T-helper 1 cell (primary cell): ENCODE results near the gene PAQR4.

Source experiments
- DNase-seq, 5 donors: peaks; one replicate each; pipeline ENCODE4 v3.0.0-alpha.2; 2012 to 2020

PAQR4 gene

DNA sequence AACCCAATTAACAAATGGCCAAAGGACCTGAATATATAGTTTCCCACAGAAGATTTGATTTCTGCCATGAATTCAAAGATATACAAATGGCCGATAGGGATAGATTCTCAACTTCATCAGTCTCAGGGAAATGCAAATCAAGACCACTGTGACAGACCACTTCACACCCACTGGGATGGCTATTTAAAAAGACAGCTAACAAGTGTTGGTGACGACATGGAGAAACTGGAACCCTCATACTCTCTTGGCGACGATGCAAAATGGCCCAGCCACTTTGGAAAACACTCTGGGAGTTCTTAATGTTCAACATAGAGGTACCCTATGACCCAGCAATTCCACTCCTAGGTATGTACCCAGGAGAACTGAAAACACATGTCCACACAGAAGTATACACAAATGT lies 22.5 kb upstream of the PAQR4 start:
- no peak for DNase-seq

- no peak for DNase-seq
Measured at GRCh38 chr16:2948807-2949704, 20.1 kb upstream of the PAQR4 start.

GRCh38 chr16:2949705-2950352 lies 19.3 kb upstream of the PAQR4 start:
- DNase-seq = no peak

GRCh38 chr16:2950353-2950724 lies 18.8 kb upstream of the PAQR4 start:
- no peak for DNase-seq

- DNase-seq = no peak
Measured at GRCh38 chr16:2950773-2951172, 18.4 kb upstream of the PAQR4 start.

DNA sequence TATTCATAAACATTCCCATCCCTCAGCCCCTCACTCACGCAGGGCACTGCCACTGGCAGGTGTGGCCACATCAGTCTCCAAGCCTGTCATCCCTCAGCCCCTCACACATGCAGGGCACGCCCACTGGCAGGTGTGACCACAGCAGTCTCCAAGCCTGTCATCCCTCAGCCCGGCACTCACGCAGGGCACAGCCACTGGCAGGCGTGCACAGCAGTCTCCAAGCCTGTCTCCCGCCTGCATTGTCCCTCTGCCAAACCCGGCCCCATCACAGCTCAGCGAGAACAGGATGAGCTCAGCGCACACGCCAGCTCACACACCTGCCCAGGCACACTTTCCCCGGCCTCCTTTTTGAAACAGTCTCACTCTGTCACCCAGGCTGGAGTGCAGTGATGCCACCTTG lies 16.5 kb upstream of the PAQR4 start:
- DNase-seq = no peak

GRCh38 chr16:2953706-2954627 lies 15.2 kb upstream of the PAQR4 start:
- no peak for DNase-seq

DNA sequence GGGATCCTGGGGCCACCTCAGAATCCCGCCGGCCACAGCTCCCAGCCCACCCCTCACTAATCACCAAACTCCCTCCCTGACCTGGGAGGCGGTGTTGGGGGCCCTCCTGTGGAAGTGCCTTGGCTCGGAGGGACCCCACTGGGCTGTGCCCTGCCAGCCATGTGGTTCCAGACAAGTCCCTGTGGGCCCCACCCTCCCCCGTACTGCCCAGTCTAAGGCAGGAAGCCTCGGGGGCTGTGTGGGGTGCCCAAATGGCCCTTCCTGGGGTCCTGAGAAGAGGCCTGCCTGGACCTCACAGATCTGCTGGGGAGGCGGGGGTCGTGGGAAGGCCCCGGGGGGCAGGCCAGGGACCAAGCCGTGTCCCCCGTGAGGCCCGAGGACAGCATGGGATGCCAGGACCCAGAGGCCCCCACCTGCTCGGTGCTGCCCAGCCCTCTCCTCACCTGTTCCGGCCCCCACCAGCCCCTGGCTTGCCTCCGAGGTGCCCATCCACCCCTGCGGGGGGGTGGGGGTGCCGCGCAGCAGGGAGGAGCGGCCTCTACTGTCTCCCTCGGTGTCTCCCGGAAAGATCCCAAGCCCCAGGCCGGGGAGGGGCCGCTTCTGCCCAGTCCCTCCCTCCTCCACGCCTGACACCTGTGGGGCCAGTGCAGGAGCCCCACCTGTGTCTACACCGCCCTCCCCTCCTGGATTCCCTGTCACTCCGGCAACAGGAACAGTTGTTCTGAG lies 14.3 kb upstream of the PAQR4 start:
- DNase-seq = no peak

DNA sequence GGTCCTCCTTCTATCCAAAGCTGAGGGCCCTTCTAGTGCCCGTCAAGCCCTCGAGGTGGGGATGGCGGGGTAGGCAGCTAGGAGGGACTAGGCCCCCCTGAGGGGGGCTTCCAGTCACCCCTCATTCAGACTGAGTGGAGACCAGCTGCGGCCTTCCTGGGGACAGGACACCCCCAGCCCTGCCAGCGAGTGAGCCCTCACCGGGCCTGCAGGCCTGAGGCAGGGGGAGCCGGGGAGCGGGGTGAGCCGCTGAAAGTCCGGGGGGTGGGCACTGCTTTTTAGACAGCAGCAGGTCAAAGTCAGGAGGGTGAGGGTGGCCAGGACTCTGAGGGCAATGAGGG lies 13.7 kb upstream of the PAQR4 start:
- no peak for DNase-seq

DNA sequence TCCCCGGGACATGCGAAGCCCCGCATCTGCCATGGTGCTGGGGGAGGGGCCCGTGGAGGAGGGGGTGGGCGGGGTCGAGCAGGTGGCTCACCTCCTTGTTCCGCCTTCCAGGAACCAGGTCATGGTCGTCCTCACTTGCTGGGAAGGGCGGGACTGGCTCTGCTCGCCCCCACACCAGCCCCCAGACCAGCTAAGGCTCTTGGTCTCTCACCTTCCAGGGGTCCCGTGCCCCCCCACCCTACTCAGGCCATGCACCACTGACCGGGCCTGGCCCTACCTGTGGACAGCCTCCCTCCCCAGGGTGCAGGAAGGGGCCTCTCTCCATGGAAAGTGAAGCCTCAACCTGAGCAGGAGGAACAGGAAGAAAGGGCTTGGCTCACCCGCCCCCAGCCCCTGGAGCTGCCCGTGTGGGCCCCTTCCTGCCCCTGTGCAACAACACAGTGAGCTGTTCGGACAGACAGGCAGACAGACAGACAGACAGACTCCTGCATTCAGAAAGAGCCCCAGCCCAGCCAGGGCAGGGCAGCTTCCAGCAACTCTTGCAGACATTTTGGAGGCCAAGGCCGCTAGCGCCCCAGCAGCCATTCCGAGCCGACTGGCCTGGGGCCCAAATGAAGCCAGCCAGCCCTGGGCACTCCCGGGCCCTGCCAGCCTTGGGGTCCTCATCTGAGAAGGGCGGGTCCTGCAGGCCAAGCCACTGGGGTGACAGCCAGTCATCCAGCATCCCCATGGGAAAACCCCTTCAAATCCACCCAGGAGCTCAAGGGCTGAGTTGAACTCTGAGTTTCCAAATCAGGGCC lies 13.2 kb upstream of the PAQR4 start:
- DNase-seq = no peak

DNA sequence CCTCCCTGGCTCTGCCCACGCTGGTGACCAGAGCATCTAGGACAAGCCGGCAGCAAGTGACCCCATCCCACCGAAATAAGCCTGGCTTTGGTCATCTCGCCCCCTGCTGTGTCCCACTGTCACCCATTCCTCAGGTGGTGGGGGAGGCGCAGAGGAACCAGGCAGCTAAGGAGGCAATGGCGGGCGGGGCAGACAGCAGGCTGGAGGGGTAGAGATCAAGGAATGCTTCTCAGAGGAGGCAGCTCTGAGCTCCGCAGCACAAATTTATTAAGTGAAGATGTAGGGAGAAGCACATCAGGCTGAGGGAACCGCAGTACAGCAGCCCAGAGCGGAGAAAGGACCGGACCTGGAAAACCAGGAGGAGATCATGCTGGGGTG lies 12.6 kb upstream of the PAQR4 start:
- no peak for DNase-seq

DNA sequence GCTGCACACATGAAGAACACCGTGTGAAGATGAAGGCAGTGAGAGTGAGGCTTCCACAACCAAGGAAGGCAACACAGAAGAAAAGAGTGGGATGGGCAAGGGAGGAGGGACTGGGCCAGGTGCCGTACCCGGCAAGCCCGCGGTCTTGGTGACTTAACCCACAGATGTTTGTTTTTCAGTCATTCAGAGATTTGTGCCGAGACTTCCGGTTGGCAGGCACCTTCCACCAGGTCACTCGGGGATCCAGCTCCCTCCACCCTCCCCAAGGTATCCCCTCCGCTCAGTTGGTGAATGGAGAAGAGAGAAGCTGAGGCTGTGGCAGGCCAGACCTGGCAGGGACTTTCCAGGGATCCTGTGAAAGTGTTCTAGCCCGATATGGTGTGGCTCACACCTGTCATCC lies 9.9 kb upstream of the PAQR4 start:
- no peak for DNase-seq

DNA sequence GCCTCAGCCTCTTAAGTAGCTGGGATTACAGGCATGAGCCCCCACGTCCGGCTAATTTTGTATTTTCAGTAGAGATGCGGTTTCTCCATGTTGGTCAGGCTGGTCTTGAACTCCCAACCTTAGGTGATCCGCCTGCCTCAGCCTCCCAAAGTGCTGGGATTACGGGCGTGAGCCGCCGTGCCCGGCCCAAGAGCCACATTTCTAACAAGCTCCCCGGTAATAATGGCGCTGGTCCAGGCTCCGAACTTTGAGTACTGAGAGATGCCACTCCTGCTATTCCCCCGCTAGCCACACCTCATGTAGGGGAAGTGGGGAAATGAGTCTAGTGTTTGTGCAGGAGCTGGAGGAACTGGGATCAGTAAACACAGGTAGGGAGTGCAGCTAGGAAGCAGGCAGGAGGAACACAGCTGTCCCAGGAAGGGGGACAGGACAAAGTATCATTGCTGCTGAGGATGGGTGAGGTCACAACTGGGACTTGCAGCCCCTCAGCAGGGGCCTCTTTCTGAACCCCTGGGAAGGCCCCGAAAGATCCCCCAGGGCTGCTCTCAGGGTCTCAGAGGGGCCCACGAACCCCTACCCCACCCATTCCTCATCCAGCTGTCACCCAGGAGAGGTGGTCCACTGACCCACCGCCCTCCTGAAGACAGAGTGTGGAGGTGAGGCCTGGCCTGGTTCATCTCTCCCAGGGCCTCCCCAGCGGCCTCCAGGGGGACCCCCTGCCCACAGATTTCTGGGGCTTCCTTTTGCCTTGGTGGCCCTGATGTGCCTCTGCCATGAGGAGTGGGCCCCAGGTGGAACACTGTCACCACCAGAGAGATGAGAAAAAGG lies 8.8 kb upstream of the PAQR4 start:
- no peak for DNase-seq

- no peak for DNase-seq
Measured at GRCh38 chr16:2962334-2963073, 6.6 kb upstream of the PAQR4 start.

DNA sequence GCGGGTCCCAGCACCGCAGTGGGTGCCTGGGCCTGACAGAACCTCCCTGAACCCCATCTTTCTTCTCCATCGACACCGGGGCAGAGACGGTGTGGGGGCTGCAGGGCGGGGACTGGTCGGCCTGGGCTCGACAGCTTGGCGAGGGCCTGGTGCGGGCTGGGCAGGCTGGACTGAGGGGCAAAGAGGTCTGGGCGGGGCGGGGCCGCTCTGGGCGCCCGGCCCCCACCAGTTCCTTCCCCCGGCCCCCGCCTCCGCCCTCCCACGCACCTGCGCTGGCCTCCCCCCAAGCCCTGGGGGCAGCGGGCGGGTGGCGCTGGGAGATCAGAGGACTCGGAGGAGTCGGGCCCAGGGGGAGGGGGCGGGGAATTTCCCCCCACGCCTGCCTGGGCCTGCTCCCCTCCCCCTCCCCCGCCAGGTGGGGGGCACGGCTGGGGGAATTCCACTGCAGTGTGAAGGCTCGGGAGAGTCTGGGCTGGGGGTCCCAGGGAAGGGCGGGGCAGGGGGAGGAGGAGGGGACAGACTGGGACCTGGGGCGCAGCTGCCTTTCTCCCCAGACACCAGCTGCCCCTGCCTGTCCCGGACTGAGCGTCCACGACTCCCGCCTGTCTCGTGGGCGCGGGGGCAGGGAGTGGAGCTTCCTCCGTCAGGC lies 6.0 kb upstream of the PAQR4 start:
- DNase-seq = peak in 1 of 5 donors; percentile 43

- DNase-seq = no peak
Measured at GRCh38 chr16:2963723-2964474, 5.2 kb upstream of the PAQR4 start, which contains the start of gene KREMEN2. Gene KREMEN2 (plus strand): TSS chr16:2964275. CDS start chr16:2964521, 246 bp downstream.

DNA sequence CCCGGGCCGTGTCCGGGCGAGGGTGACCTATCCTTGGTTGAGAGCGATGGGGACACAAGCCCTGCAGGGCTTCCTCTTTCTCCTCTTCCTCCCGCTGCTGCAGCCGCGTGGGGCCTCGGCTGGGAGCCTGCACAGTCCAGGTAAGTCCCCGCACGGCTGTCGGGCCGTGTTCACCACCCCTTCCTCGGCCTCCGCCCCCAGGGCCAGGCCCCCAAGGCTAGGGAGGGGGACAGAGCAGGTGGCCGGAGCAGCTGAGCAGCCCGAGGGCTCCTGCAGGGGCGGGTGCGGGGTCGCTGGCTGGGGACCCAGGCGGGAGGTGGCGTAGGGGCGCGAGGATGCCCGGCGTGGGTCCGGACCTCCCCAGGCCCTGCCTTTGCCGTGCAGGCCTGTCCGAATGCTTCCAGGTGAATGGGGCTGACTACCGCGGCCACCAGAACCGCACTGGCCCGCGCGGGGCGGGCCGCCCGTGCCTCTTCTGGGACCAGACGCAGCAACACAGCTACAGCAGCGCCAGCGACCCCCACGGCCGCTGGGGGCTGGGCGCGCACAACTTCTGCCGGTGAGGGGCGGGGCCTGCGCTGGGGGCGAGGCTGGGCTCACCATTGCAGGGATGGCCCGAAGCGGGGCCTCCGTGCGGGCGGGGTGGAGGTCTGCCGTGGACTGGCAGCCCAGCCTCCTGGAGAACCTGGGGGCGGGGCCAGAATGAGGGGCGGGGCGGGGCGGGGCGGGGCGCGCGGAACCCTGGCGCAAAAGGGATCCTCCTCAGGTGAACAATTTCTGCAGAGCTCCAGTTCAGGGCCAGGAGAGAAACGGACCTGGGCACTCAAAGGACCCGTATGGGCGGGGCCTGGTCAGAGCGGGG lies 4.4 kb upstream of the PAQR4 start:
- peak; percentile 47 to 68 (median 55) for DNase-seq
